GM19099 (cell line): ENCODE data around the gene CLK3.

Experiments
- POLR2A ChIP-seq: IDR thresholded peaks from 3 replicates; pipeline ENCODE4 v1.6.1; 2011; ENCODE audit warnings: low read depth; ENCODE audit not compliant: insufficient read length; ENCODE audit errors: extremely low read depth

CLK3 gene

DNA sequence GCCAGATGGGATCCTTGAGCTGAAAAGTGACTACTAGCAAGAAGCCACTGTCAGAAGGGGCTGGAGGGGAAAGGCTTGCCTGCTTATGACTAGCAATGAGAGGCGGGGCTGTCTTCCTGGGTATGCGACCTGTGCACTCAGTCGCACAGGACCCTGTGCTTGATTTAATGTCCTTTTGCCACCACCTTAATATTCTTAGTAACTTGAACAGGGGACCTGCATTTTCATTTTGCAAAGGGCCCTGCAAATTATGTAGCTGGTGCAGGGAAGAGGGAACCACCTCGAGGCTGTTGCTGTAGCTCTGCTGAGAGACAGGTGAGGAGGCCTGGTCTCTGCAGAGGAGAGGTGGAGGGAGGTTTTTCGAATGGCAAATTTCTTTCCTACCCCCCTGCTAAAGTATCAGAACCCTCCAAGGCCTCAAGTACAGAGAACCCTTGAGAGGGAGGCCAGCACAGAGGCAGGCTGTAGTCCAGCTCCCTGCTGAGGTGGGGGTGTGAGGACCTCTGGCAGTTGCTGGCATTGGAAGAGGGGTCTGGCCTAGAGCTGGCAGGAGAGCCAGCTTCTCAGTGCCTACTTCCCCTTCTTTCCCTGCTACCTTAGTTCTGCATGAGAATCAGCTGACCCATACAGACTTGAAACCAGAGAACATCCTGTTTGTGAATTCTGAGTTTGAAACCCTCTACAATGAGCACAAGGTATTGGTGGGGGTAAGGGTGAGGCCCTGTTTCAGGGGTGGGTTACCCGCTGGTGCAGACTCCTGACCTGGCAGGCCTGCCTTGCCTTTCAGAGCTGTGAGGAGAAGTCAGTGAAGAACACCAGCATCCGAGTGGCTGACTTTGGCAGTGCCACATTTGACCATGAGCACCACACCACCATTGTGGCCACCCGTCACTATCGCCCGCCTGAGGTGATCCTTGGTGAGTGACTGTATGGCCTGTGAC lies 11.4 kb downstream of the CLK3 start:
- no peak for TF ChIP-seq POLR2A

DNA sequence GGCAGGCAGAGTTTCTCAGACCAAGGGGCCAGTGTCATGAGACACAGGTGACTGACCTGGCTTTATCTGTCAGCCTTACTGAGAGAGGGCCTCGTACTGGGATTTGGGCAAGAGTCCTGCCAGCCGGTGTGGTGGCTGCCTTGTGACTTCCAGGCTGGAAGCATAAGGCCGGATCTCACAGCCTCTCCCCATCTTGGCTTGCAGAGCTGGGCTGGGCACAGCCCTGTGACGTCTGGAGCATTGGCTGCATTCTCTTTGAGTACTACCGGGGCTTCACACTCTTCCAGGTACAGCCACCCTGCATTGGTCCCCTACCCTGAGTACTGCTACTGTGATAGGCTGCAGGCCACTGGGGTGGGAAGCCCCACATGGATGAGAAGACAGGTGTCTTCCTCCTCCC lies 12.1 kb downstream of the CLK3 start:
- no peak for TF ChIP-seq POLR2A

DNA sequence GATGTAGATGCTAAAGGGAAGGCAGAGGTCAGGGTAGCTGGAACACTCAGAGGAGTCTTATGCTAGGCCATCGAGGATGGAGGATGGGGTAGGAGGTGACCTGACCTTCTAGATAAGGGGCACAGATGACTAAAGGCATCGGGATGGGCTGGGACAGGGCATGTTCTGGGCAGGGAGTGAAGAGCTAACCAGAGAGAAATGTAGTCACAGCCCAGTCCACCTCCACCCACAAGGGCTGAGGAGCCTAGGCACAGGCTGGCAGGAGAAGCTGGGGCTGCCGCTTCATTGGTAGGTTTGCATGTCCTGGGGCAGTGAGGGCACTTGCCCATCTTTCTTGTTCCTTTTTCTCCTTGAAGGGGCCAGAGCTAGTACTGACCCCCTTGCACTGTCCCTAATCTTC lies 12.6 kb downstream of the CLK3 start:
- TF ChIP-seq POLR2A: no peak

DNA sequence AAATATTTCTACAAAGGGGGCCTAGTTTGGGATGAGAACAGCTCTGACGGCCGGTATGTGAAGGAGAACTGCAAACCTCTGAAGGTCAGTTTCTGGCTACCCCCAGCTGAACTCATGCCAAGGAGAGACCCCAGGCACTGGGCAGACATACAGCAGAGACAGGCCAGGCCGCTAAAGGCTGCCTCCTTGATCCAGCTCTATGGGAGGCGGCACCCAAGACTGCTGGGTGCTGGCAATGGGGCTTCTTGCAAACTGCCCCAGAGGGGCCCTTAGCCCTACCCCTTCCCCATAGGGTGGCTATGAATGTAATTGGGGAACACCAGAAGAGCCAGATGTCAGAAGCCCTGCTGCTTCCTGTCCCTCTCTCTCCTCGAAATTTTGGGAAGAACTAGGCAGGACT lies 13.3 kb downstream of the CLK3 start:
- no peak for TF ChIP-seq POLR2A

DNA sequence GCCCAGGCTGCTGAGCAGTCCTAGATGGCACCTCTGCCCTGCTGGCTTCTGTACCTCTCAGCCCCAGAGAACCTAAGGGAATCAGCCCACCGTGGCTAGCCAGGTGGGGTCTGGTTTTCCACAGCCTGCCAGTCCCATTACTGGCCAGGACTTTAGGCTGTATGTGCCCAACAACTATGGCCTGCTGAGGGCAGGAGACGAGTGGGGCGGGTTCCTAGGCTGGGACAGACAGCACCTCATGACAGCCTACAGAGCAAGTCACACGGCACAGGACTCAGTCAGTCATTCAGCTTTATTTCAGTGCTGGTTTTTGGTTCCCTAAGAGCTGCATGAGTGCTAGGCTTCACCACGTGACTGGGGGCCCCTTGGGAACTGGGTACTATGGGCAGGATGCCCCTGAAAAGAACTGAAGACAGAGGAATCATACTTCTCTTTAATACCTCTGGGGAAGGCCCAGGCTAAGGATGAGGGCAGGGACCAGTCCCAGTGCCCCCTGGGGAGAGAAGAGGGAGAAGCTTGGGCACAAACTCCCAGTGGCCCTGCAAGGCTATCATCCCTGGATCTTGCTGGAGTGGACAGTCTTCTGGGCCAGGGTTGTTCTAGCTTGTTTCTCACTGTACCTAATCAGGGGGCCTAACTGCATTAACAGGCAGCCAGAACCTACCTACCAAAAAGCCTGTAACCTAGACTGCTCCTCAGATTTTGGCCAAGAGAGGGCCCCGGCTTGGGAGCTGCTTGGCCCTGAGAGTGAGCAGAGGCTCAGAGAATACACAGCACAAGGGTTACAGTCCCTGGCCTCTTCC lies 14.8 kb downstream of the CLK3 start:
- TF ChIP-seq POLR2A: no peak

DNA sequence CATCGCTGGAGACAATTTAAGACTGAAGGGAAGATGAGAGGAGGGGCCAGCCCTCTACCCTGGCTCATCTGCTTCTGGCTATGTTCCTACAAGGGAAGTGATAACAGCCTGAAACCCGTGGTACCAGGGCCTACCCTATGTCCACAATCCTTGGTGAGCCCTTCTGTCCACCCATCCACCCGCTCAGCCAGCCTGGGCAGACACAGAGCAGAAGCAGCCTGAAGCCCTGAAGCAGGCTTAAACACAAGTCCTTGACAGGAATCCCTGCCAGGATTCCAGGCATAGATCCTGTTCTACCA lies 15.4 kb downstream of the CLK3 start:
- no peak for TF ChIP-seq POLR2A

DNA sequence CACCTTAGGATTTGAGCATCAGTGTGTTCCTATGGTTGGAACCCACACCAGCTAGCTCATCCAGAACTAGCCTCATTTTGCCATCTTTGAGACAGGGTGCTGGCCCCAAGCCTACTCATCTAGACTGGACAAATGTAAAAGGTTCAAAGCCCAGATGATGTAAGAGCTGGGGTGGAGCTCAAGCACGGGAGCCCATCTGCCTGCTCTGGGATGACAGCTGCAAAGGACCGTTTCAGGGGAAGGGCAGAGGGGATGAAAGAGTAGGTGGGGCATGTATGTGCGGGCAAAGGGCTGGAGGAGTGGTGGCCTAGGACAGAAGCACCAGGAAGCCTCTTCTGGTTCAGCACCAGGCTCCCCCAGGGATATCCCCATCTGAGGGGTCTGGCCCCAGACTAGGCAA lies 15.8 kb downstream of the CLK3 start:
- no peak for TF ChIP-seq POLR2A

DNA sequence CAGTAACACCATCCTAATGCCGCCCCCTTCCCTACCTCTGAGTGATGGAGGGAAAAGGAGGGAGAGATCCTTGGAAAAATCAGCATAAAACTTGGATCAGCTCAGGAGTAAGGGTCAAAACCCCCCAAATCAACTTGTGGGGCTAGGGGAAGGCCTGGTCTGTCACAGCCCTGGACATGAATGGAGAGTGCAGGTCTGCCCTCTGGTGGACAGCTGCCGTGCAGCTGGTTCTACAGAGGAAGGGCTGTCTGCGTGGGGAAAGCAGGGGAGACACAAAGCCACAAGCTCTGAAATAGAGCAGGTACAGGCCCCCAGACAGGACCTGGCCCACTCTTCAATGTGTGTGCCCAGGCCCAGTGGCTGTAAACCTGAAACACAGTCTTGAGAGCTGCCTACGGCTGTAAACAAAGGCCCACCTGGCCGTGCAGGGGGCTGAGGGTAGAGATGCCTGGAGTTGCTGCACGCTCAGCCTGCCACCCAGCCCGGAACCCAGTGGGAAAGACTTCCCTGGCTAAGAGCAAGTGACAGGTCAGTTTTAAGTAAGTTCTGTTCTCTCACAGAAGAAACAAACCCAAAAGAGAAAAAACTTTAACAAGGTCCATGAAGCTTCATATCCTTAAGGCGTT lies 16.4 kb downstream of the CLK3 start:
- no peak for TF ChIP-seq POLR2A

DNA sequence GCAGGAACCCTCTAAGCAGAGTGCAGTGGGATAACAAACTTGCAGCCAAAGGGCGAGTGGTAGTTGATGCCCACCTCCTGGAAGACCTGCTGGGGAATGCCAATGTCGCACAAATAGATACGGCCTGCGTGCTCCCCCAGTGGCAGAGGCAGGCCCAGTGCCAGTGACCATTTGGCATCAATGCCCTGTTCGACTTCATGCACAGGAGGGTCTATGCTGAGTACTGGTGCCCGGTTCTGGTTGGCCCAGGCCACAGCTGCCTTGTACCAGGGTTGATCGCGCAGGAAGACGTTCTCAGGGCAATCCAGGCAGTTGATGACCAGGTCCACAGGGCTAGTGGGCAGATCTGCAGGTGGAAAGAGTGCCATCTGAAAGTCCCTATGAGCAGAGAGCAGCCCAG lies 17.0 kb downstream of the CLK3 start:
- TF ChIP-seq POLR2A: no peak

DNA sequence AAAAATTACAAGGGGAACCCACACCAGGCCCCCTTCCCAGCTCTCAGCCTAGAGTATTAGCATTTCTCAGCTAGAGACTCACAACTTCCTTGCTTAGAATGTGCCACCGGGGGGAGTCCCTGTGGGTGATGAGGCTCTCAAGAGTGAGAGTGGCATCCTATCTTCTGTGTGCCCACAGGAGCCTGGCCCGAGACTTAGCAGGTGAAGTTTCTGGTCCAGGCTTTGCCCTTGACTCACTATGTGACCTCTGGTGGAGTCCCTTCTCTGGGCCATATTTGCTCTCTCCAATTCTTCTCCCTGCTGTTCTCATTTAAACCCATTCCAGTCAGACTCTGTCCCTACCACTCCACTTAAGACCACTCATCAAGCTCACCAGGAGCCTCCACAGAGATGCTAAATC lies 18.1 kb downstream of the CLK3 start:
- no peak for TF ChIP-seq POLR2A

DNA sequence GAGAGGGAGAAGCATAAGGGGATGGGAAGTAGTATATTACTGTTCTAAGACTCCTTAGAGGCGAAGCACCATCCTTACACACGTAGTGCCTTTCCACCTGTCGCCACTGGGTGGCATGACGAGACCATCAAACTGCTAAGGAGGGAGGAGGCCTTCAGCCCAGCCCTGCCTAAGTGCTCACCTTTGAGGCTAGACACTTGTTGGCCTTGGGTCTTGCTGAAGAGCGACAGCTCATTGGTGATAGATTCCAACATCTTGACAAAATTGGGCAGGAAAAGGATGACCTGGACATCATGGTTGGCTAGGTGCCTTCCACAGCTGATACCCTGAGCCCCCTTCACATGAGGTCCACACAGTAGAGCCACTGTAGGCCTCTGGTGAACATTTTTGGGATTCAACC lies 19.6 kb downstream of the CLK3 start:
- TF ChIP-seq POLR2A: no peak

DNA sequence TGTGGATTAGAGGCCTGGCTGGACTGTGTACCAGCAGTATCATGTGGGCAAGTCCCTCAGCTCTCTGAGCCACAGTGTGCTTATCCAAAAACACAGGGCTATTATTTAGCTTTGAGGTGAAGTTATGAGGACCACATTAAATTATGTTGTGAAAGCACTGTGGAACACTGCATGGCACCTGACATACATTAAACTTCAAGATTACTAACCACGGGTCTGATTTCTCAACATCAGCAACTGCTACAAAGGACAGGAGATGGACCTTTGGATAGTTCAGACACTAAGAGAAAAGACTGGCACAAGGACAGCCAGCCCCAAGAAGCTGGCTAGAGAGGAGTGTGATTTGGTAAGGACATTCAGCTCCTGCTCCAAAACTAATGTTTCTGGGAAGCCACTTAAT lies 21.3 kb downstream of the CLK3 start:
- no peak for TF ChIP-seq POLR2A

DNA sequence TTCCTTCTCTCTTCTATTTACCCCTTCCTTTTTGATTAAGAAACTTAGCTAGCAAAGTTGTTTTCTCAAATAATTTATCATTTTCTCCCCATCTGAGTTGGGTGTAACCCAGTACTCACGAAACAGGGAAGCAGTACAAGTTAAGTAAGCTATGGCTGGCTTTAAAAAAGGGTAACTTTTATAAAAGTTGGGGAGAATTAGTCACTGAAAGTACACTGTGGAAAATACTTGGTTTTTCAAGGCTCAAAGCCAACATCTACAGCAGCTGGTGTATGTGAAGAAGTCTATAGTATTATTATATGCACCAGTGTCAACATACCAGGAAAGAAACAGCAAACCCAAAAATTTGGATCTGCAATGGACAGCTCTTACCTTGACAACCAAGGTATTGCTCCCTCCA lies 25.5 kb downstream of the CLK3 start:
- no peak for TF ChIP-seq POLR2A

DNA sequence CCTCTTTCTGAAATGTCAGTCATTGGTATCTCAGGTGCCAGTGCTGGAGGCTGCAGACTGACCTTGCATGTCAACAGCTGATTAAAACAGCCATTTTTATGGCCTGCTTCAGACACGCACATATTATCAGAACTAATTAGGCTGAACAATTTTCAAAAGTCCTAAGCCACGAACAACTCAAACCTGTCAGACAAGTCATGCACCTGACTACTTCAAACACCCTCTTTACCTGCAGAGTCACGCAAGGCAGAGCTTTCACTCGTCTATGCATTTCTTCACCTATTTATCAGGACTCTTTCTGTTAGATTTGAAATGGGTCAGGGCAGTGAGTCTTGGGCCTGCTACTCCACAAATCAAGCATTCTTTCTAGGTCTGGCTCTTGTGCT lies 26.7 kb downstream of the CLK3 start:
- TF ChIP-seq POLR2A: no peak

DNA sequence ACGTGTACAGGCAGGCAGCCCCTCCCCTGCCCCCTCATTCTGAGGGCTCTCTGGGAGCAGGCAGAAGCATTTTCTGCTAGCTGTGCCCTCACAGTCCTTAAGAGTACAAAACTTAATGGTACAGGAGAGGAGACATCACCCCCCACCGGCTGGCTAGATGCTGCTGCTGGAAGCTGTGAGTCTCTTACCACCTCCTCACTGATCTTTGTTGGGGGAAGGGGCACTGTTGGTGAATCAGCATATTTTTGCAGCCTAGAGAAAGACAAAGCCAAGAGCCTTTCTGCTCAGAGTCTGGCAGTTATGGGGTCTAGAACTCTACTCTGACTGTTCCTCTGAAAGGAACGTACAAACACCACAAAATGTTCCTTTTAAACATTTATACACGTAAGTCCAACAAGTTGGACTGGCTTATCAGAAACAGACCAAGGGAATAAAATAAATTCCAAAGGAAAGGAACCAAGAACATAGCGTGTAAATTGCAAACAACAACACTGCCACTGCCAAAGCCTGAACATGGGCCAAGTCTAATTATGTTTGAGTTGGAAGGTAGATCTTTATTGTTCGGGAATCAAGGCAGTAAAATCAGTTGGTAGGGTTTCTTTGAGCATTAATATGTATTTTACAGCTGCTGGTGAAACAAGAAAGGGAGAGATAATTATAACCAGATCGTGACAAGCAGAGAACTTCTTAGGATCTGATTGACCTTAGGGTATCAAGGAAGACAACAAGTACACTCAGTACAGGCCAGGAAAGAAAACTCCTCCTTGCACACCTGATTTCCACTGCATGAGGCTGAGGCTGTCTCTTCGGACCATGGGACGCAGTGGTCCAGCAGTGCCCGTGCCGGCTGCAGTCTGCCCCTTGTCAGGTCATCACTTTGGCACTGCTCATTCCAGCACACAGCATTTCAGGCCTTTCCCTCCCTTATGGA lies 27.4 kb downstream of the CLK3 start:
- no peak for TF ChIP-seq POLR2A

DNA sequence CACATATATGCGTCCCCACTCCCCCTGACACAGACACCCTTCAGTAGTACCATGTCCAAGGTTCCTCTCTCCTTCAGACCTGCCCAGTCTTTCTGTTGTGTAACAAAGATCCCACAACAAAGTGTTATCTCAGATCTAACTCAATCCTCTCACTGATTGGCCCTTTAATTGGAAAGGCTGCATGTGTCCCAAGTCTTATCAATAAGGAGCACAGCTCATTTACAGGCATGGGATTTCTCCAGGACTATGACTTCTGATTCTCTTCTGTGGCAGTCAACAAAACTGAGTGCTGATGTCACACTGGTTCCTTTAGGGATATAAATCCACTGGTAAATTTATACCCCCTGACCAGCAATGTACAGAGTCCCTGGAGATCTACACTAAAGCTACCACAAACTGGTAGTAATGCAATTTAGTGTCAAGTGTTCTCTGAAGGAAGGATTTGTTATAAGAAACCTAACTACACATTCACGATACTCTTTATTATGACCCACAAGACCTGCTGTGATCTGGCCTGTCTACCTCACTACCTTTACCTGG lies 28.1 kb downstream of the CLK3 start:
- no peak for TF ChIP-seq POLR2A
